NB4 (cell line): ENCODE results near the gene CLDN18.
A peak's percentile ranks its signal among the peaks of the same experiment; 100 is the strongest.

Experiments used
- DNase-seq: peaks from one replicate; pipeline ENCODE4 v3.0.0; 2010; ENCODE audit warnings: low read depth
- H3K4me3 ChIP-seq: one replicate; pipeline ENCODE4 v1.5.1; 2011; ENCODE audit warnings: mild to moderate bottlenecking, low read depth, low read length, moderate library complexity
- MAX ChIP-seq: IDR thresholded peaks from 2 replicates; pipeline ENCODE4 v1.6.1; 2011; ENCODE audit warnings: low read depth, low read length
- MYC ChIP-seq: IDR thresholded peaks from 2 replicates; pipeline ENCODE4 v1.6.1; 2011; ENCODE audit warnings: low read depth, low read length
- POLR2A ChIP-seq: IDR thresholded peaks from 2 replicates; pipeline ENCODE4 v1.6.1; 2011; ENCODE audit warnings: mild to moderate bottlenecking; ENCODE audit not compliant: insufficient read length; ENCODE audit errors: extremely low read depth
- TF ChIP-seq, protein P1 (sequence below): IDR thresholded peaks from one replicate; pipeline ENCODE4 v1.5.1; 2012; ENCODE audit warnings: low read depth, low read length

Gene CLDN18

DNA sequence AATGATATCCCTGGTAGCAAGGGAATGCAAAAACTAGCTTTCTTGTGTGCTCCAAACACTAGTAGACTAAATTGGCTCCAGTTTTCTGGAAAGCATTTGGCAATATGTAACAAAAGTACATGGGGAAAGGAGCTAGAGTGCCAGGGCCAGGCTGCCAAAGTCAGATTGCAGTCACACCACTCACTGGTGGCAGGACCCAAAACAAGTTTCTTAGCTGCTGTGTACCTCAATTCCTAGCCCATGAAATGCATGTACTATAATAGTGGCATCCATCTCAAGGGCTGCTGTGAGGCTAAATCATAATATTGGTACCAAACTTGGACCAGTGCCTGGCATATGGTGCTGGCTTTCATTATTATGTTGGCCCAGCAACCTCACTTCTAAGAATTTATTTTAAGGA lies 49.3 kb downstream of the CLDN18 start:
- TF ChIP-seq MYC (no peak), MAX (no peak), POLR2A (no peak)
- TF ChIP-seq, protein P1, sequence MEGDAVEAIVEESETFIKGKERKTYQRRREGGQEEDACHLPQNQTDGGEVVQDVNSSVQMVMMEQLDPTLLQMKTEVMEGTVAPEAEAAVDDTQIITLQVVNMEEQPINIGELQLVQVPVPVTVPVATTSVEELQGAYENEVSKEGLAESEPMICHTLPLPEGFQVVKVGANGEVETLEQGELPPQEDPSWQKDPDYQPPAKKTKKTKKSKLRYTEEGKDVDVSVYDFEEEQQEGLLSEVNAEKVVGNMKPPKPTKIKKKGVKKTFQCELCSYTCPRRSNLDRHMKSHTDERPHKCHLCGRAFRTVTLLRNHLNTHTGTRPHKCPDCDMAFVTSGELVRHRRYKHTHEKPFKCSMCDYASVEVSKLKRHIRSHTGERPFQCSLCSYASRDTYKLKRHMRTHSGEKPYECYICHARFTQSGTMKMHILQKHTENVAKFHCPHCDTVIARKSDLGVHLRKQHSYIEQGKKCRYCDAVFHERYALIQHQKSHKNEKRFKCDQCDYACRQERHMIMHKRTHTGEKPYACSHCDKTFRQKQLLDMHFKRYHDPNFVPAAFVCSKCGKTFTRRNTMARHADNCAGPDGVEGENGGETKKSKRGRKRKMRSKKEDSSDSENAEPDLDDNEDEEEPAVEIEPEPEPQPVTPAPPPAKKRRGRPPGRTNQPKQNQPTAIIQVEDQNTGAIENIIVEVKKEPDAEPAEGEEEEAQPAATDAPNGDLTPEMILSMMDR = no peak
- no peak for DNase-seq
- H3K4me3 ChIP-seq = no peak overlapping the region

GRCh38 chr3:138060792-138061191 lies 50.8 kb downstream of the CLDN18 start:
- TF ChIP-seq MAX = no peak
- TF ChIP-seq MYC = no peak
- TF ChIP-seq POLR2A = no peak
- TF ChIP-seq, protein P1 = no peak
- no peak overlapping the region for H3K4me3 ChIP-seq
- DNase-seq = peak; percentile 81

- H3K4me3 ChIP-seq = no peak overlapping the region
- TF ChIP-seq POLR2A = no peak
- no peak for TF ChIP-seq MAX
- TF ChIP-seq MYC = no peak
- TF ChIP-seq, protein P1 = no peak
Observed at GRCh38 chr3:138062037-138062436, 52.1 kb downstream of the CLDN18 start.

DNA sequence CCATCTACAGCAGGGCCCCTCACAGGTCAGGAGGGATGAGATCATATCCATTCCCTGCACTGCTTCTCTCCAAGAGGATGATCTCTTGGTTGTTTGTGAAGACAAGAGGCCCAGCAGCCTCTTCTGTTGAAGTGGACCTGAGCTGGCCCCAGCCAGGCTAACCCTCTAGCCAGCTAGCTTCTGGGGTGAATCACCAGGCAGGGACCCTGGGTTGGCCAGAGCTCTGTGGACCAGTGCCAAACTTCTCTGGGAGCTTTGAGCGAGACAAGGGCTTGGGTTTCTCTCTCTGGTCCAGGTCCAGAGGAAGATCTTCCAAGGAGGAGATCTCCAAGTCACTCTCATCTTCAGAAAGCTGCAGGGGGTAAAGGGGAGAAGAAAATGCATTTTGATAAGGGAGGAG lies 52.7 kb downstream of the CLDN18 start:
- no peak for DNase-seq
- TF ChIP-seq MYC = no peak
- no peak for TF ChIP-seq MAX
- TF ChIP-seq, protein P1 = no peak
- no peak for TF ChIP-seq POLR2A
- no peak overlapping the region for H3K4me3 ChIP-seq

More at GRCh38 chr3:138062037-138062436, 52.1 kb downstream of the CLDN18 start:
- no peak for DNase-seq

GRCh38 chr3:138063416-138063815 lies 53.5 kb downstream of the CLDN18 start:
- TF ChIP-seq, protein P1 = no peak
- TF ChIP-seq MYC = no peak
- TF ChIP-seq POLR2A = no peak
- TF ChIP-seq MAX = no peak
- peak; percentile 22 for DNase-seq
- H3K4me3 ChIP-seq = no peak overlapping the region
